Type B pancreatic cell (in vitro differentiated cells): ENCODE data around the gene BPIFA2. TPM values are rescaled to one million over a fixed set of nuclear protein-coding genes. Genes with fewer than 3 reads are reported as not detected.

Experiments
- DNase-seq: peaks from one replicate; pipeline ENCODE4 v3.0.0; 2021; ENCODE audit warnings: mixed read lengths; ENCODE audit not compliant: unreplicated experiment; ENCODE audit errors: extremely low spot score
- H3K27ac Mint-ChIP-seq: 2 replicates; pipeline ENCODE4 v1.8.0; 2021; ENCODE audit warnings: mild to moderate bottlenecking, mixed read lengths
- H3K27me3 Mint-ChIP-seq: 2 replicates; pipeline ENCODE4 v1.8.0; 2021; ENCODE audit warnings: mixed read lengths
- H3K36me3 Mint-ChIP-seq: 2 replicates; pipeline ENCODE4 v1.8.0; 2021; ENCODE audit warnings: mixed read lengths
- H3K4me1 Mint-ChIP-seq: one replicate; pipeline ENCODE4 v1.8.0; 2021; ENCODE audit warnings: mixed read lengths; ENCODE audit not compliant: unreplicated experiment
- H3K4me3 Mint-ChIP-seq: 2 replicates; pipeline ENCODE4 v1.8.0; 2021; ENCODE audit warnings: mild to moderate bottlenecking, mixed read lengths
- H3K9me3 Mint-ChIP-seq: 2 replicates; pipeline ENCODE4 v1.8.0; 2021; ENCODE audit warnings: mixed read lengths
- CTCF ChIP-seq: fragments of 200-600 bp; sonication (generic); conservative IDR thresholded peaks from 2 replicates; pipeline ENCODE4 v1.5.0; 2021; ENCODE audit warnings: antibody characterized with exemption, mild to moderate bottlenecking
- total RNA-seq: library from RNA; stranded (reverse); gene quantifications from 2 replicates; pipeline ENCODE4 v1.2.1, GENCODE V29; 2021; ENCODE audit warnings: low replicate concordance

Gene BPIFA2
- total RNA-seq, 1 donor from 2014 or later, result not detected

GRCh38 chr20:33133373-33133941 is 34.5 kb upstream of the BPIFA2 start:
- no peak overlapping the region for H3K27ac Mint-ChIP-seq
- no peak for TF ChIP-seq CTCF
- H3K27me3 Mint-ChIP-seq, result peaks cover 15% of the 10 kb centered on the region
- no peak for DNase-seq
- H3K4me3 Mint-ChIP-seq, result no peak overlapping the region
- no peaks in the 10 kb centered on the region for H3K36me3 Mint-ChIP-seq
- no peaks in the 10 kb centered on the region for H3K4me1 Mint-ChIP-seq
- no peaks in the 10 kb centered on the region for H3K9me3 Mint-ChIP-seq

GRCh38 chr20:33137195-33137594 is 30.8 kb upstream of the BPIFA2 start:
- no peak for DNase-seq
- H3K36me3 Mint-ChIP-seq, result no peaks in the 10 kb centered on the region
- peaks cover 11% of the 10 kb centered on the region for H3K27me3 Mint-ChIP-seq
- H3K9me3 Mint-ChIP-seq, result no peaks in the 10 kb centered on the region
- no peaks in the 10 kb centered on the region for H3K4me1 Mint-ChIP-seq
- TF ChIP-seq CTCF, result no peak
- no peak overlapping the region for H3K4me3 Mint-ChIP-seq
- no peak overlapping the region for H3K27ac Mint-ChIP-seq

- H3K9me3 Mint-ChIP-seq, result no peaks in the 10 kb centered on the region
- no peaks in the 10 kb centered on the region for H3K36me3 Mint-ChIP-seq
- TF ChIP-seq CTCF, result no peak
- no peak overlapping the region for H3K27ac Mint-ChIP-seq
- H3K4me1 Mint-ChIP-seq, result no peaks in the 10 kb centered on the region
- no peak overlapping the region for H3K4me3 Mint-ChIP-seq
- peak; percentile 39 for DNase-seq
- H3K27me3 Mint-ChIP-seq, result peaks cover 16% of the 10 kb centered on the region
Observed at GRCh38 chr20:33139467-33139866, 28.5 kb upstream of the BPIFA2 start.

- peak; percentile 57 for DNase-seq
- Mint-ChIP-seq H3K4me1 (no peaks in the 10 kb centered on the region), H3K9me3 (no peaks in the 10 kb centered on the region), H3K4me3 (no peak overlapping the region), H3K36me3 (no peaks in the 10 kb centered on the region), H3K27ac (no peak overlapping the region), H3K27me3 (peaks cover 50% of the 10 kb centered on the region)
- TF ChIP-seq CTCF, result no peak
Observed at GRCh38 chr20:33145521-33145920, 22.4 kb upstream of the BPIFA2 start.

GRCh38 chr20:33147299-33147698 is 20.7 kb upstream of the BPIFA2 start:
- Mint-ChIP-seq H3K27ac (no peak overlapping the region), H3K27me3 (peaks cover 55% of the 10 kb centered on the region), H3K4me1 (no peaks in the 10 kb centered on the region)

More at GRCh38 chr20:33147299-33147698, 20.7 kb upstream of the BPIFA2 start:
- no peak for TF ChIP-seq CTCF
- no peak for DNase-seq
- H3K9me3 Mint-ChIP-seq, result no peaks in the 10 kb centered on the region
- no peaks in the 10 kb centered on the region for H3K36me3 Mint-ChIP-seq
- no peak overlapping the region for H3K4me3 Mint-ChIP-seq
